Activated gamma-delta T cell (primary cell): ENCODE results near the gene CIART.
"Not testable (repeated sequence)": the region's sequence is repeated elsewhere in the genome, so short reads cannot be mapped to it uniquely, and the experiment has no call there.

Experiments
- DNase-seq: peaks from one replicate; lab custom pipeline; 2025; lab: John Stamatoyannopoulos, UW
- total RNA-seq, 2 donors: gene quantifications; one replicate each; lab custom pipeline; 2026; lab: John Stamatoyannopoulos, UW

The CIART gene, protein sequence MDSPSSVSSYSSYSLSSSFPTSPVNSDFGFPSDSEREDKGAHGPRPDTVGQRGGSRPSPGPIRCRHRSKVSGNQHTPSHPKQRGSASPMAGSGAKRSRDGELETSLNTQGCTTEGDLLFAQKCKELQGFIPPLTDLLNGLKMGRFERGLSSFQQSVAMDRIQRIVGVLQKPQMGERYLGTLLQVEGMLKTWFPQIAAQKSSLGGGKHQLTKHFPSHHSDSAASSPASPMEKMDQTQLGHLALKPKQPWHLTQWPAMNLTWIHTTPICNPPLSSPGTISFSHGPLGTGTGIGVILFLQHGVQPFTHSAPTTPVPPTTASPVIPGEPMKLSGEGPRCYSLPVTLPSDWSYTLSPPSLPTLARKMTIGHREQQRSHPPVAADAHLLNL
- 0.22 to 0.61 reads per million in 2 donors for total RNA-seq

DNA sequence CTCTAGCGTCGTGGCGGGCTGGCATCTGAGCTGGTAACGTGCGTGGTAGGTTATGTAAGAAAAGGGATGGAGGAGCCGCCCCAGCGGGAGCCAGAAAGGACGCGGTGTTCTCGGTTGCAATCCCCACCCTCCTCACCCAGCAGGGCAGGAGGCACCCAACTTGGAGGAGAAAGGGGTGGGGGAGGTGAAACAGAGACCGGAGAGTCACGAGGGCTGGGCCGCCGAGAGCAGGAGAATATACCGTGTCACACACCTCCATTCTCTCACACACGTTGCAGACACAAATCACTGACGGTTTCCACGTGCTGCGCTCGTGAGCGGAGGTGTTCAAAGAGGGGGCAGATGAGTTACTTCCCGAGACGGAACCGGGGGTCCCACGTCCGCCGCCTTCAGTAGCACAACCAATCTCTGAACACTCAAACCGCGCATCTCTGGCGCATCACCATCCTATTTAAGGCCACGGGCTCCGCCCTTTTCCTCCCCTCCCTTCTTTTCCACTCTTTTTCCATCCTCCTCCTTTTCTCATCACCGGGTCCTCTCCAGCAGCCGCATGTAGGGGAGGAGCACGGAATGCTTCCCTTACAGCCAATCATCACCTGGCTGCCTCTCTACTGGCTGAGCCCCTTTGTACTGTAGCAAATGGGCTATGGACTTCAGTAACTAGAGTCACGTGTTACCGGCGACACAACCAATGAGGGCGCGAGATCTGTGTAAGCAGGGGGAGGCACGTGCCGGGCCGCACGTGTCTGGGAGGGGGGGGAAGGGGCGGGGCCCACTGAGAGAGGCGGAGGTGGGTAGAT is at the start of gene CIART:
Gene CIART (plus strand): TSS at position 797 of the 800 bp plus-strand sequence. CDS start 714 bp downstream, outside the sequence.
- peak; percentile 27 for DNase-seq

DNA sequence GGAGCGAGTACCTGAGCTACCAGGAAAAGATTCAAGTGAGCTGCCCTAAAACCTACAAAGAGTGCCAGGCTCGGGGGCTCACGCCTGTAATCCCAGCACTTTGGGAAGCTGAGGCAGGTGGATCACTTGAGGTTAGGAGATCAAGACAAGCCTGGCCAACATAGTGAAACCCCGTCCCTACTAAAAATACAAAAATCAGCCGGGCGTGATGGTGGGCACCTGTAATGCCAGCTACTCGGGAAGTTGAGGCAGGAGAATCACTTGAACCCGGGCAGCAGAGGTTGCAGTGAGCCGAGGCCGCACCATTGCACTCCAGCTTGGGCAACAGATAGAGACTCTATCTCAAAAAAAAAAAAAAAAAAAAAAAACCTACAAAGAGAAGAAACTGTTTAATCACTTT is 49.4 kb upstream of the CIART start:
- DNase-seq, result not testable (repeated sequence)

DNA sequence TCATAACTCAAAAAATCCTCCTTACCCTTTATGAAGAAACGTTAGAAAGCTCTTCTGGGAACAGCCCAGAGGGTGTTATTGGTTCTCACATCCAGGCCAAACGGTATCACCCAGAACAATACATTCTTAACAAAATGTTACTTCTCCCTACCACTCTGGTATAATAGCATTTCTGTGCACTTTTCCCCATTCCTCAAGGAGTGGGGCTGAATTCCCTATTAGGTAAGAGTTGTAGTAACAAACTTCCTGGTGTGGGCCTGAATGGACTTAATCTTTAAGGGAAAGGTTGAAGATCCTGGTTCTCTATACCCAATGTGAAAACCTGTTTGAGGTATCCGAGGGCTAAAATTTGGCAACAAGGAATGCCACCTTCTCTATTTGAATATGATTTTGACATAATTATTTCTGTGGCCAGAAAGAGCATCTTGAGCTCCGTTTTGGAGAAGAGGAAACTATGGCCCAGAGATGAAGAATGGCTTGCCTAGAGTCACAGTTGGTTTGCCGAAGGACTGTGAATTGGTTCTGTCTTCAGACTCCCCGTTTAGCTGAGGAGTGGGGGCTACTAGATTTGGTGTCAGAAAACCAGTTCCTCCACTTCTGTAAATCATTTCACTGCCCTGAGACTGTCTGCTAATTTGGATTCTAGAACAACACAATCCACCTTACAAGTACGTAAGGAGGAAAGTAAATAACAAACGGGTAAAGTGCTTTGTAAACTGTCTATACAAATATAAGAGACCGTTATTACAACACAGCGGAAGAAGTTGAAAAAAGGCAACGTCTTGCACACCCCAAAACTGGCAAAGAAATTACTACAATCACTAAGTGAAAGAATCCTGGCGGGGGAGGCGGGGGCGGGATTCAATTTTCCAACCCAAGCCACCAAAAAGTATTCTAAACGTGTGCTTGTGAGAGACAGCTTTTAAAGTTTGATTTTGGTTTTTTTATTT is 48.7 kb upstream of the CIART start:
- DNase-seq, result no peak

DNA sequence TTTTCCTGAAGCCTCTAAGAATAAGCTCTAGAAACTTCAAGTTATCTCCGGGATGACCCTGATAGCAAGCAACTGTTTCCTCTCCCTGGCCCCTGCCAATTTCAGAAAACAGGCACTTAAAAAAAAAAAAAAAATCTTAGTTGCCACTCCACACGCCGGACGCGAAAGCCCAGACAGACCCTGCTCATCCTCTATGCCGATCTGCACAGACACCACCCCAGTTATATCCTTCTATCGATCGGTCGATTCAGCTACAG is 48.1 kb upstream of the CIART start:
- DNase-seq, result no peak

DNA sequence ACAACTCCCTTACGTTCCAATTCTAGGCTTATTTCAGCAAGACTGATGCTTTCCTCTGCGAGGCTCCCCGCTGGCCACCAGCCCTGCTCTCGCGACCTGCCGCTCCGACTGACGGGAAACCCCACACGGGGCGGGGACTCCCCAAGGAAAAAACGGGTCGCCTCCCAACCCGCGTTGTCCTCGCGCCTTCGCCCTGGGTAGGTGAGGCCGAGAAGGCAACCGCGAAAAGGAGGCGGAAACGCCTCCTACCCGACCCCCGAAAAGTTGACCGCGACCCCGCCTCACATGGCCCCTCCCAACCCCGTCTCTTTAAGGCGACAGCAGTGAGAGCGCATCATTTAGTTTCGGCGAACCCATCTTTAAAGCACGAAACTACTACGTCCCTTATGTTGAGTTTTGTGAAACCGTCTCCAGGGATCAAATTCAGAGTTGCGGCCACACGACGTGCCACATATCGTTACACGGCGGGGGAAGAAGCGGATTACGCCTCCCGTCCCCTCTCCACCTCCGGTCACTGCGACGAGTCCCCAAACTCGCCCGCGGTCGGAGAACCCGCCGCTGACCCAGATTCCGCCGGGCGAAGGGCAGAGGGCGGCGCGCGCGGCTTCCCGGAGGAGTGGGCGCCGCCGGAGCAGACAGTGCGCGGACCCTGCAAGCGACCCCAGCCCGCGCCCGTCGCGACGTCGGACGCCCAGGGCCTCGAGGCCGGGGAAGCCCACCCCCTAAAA is 47.6 kb upstream of the CIART start:
- peak; percentile 81 for DNase-seq

DNA sequence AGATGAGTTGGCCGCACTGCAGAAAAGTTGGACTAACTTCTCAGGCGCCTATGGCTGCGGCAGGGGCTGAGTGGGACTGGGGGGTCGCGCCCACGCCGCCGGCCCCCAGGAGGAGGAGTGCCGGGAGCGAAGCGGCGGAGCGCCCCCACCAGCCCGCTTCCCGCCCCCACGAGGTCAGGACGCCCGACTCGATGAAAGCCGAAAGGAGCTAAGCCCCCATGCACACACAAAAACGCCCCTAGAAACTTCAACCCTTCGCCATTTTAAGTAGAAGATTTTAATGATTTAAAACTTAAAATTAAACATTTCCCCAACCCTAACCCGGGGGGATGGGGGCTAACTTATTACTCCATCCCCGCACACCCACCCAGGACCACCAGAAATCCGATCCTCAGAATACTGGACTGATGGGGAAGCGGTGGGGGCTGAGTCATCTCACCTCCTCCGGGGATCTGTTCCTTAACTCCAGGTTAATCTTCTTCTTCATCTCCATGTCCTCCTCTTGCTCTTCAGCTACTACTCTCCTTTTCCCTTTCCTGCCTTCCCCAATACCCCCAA is 47.0 kb upstream of the CIART start:
- DNase-seq, result no peak

DNA sequence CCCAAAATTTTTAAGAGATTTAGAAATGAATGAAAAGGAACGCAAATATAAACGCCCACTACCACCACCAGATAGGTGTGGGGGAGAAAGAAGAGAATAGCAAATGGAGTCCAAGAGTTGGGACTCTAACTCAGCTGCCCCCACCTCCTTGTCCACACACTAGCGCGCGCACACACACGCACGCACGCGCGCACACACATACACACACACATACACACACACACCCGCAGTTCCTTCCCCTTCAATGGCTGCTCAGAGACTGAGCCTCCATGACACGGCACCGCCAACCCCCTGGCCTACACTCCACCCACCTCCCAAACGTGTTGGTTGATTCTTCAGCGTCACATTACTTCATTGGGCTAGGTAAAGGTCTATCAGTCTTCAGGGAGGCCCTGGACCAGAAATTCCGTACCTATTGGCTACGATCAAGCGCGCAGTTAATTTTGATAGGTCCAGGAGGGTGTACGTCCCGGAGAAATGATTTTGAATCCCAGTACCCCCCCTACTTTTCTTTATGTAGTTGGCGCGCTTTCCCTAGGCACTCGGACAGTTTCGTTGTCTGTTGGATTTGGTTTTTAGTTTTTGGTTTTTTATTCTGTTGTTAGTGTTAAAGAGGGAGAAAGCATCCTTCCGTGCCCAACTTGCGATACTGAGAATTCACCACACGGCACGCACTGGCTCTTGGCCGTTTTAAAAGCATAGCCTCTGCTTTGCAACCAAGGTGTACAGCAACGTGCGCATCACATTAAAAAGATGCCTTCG is 46.3 kb upstream of the CIART start, which contains the start of gene ANP32E:
Gene ANP32E (minus strand): TSS at position 261 of the 762 bp plus-strand sequence. CDS start 326 bp downstream, outside the sequence.
- peak; percentile 64 for DNase-seq

DNA sequence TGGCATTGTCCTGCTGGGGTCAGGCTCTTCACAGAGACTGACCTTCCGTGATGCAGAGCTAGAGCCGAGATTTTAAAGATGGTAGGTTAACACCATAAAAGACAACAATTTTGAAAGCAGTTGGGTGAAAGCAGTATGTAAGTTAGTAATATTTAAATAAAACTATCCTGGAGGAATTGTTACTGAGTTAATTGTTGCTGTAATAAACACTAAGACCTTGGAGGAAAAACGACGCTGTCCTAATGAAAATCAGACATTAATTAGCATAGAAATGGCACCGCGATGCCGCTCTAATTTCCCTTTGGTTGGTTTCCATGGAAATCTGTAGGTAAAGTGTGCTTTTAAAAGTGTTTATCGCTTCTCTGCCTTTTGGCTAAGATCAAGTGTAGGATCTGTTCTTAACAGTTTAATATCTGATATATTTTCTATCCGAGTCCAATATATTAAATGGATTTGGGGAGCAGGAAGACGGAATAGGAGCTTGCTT is 45.7 kb upstream of the CIART start:
- no peak for DNase-seq

DNA sequence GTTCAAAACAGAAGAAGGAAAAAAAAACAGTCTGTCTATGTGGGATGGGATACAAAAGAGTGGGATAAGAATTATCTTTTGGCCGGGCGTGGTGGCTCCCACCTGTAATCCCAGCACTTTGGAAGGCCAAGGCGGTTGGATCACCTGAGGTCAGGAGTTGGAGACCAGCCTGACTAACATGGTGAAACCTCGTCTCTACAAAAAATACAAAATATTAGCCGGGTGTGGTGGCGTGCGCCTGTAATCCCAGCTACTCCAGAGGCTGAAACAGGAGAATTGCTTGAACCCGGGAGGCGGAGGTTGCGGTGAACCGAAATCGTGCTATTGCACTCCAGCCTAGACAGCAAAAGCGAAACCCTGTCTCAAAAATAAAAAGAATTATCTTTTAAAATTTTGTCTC is 45.2 kb upstream of the CIART start:
- DNase-seq, result not testable (repeated sequence)

DNA sequence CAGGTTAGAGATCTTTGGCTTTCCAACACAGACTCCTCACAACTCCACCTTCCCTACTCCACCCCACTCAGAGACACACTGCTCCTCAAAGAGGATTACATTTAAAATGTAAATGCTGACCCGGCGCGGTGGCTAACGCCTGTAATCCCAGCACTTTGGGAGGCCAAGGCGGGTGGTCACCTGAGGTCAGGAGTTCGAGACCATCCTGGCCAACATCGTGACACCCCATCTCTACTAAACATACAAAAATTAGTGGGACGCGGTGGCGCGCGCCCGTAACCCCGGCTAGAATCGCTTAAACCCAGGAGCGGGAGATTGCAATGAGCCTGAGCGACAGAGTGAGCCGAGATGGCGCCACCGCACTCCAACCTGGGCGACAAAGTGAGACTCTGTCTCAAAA is 44.6 kb upstream of the CIART start:
- no peak for DNase-seq

DNA sequence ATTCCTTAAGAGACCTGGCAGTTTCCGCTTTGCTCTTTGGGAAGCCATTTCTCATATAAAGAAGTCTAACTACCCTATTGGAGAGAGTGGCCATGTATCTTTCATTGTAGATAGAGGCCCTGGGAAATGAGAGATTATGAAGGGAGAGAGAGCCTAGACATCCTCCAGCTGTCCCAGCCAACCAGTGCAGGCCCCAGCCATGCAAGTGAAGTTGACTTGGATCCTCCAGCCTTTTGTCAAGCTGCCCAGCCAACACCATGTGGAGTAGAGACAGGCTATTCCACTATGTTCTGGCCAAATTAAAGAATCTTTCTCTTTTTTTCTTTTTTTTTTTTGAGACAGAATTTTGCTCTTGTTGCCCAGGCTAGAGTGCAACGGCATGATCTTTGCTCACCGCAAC is 39.4 kb upstream of the CIART start:
- no peak for DNase-seq

DNA sequence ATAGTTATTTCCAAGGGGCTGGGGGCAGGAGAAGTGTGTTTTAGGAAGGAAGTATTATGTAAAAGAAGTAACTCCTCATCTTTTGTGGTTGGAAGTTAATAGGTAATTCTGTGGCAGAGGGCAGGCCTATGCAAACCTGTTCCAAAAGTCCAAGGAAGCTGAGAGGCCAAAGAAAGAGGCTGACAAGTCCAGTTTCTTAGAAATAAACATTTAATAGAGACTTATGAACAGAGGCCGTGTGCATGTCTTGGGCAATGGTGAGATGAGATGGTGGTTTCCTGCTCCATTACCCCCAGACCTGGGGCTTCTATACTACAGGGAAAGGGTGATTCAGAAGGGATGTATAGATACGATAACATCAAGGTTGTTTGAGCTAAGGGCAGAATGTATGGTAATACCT is 32.4 kb upstream of the CIART start:
- DNase-seq, result no peak

DNA sequence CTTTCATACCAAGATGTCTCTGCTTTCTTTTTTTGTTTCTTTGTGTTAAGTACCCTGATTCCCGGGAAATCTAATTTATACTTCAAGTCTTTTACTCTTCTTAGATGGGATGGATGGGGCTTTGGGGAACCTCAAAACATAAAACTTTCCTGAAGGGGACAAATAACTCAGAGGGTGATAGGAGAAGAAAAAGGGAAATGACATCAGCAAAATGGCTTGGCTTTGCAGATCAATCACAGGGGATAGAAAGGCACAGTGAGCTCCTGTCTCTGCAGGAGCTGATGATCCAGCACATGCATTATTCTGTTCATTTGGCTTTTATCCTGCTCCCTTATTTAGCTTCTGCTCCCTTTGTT is 26.2 kb upstream of the CIART start:
- DNase-seq, result no peak

DNA sequence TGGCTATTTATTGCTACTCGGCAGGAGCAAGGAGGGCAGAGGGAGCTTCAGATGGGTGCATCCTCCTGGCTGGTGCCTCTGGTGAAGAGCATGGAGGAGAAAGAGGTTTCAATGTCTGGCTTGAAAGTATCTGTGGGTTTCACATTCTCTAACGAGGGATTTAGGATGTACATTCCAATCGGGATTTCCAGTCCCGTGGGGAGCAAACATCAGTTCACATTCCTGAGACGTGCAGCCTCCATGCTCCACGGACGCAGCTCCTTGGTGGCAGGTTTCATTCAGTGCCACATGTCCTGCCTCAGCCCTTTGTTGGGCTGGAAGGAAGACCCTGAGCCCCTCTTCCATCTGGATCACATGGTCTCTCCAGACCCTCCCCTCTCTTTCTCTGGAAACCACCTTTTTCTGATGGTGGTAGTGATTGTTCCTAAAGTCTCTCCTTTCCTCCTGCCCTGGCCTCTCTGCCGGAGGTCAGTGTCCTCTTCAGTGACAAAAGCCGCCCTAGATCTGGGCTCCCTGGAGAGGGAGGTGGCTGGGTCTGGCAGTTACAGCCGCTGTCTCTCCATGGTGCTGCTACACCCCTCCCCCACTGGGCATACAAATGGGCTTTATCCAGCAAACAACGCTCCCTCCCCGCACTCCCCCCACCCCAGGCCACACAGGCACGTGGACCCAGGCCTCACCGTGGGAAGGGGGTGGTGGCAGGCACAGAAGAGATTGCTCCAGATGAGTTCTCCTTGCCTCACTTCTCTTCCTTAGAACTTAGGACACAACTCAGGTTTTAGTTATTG is 25.6 kb upstream of the CIART start:
- no peak for DNase-seq

DNA sequence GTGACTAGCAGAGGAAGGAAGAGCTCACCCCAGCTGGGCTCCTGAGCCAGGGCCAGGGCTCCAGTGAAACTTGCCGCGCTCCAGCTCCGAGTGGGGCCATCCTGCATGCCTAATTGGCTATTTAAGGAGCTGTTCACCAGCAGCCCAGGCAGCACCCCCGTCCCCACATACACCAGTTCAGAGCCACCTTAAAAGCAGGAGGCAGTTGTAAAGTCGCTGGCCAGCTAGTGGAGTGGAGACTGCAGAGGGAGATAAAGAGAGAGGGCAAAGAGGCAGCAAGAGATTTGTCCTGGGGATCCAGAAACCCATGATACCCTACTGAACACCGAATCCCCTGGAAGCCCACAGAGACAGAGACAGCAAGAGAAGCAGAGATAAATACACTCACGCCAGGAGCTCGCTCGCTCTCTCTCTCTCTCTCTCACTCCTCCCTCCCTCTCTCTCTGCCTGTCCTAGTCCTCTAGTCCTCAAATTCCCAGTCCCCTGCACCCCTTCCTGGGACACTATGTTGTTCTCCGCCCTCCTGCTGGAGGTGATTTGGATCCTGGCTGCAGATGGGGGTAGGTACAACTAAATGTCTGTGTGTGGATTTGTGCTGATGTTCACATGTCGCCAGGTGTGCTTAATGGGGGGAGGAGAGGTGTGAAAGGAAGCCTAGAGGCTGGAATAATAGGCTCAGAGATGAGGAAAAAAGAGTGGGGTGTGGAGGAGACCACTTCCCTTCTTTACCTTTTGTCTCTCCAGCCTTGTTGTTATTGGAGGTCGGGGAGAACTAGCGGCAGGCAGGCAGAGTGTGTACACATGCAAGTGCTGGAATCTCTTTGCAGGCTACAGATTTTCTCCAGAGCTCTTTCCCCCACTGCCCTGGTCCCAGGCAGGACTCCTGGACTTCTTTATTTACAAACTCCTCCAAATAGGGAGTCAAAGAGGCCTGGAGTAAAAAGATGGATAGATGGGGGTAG is 24.4 kb upstream of the CIART start, which contains the start of gene CA14:
Gene CA14 (plus strand): TSS at position 151 of the 962 bp plus-strand sequence. CDS start 355 bp downstream, at position 506.
- DNase-seq, result no peak

DNA sequence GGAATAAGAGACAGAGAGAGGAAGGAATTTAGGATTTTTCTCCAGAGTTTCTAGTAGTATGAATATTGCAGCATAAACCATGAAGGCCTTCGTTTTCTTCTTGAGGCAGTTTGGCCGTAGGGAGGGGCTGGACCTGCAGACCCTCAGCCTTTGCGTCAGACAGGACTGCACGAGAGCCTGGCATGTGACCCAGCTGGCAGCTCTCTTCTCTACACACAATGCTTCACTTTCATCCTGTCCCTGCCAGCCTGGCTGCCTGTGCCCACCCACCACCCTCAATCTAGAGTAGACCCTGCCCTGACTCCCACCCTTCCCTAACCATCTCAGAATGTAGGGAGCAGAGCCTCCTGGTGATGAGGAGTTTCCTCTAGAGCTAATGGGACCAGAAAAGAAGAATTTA is 23.1 kb upstream of the CIART start:
- DNase-seq, result no peak

DNA sequence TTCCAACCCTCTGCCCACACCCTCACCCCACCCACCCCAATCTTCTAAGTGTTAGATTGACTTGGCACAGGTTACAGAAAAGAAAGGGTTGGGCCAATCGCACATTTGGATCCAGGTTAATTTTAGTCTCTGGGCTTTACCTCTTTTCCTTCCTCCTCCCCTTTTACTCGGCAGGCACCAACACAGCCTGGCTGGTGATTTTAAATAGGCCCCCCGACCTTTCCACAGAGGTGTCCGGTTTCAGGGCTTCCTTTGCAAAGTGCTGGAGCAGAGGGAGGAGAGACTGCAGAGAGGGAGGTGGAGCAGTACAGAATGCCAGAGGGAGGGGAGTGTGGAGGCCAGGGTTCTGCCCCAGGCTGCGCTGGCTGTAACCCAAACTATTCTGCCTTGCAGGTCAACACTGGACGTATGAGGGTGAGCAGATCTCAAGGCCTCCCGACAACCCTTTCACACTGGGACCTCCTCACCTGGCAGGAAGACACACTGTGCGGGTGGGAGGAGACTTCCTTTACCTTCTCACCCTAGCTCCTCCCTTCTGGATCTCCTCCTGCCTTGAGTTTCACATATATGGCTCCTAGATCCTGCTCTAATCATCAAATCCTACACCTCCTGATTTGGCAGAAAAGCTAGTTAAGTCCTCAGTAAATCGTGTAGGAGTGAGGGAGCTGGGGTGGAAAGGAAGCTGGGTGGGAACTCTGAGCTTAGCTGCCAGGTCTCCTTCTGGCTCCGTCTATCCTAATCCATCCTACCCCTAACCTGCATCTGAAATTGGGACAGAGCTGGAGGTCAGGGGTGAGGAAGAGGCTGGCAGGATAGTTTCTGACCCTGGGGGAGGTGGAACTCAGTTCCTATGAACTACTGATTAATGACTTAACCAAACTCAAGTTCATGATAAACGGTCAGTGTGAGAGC is 22.3 kb upstream of the CIART start:
- no peak for DNase-seq
